ENCODE results near the gene FXYD2.
A peak's percentile ranks its signal among the peaks of the same experiment; 100 is the strongest.

Gene FXYD2

DNA sequence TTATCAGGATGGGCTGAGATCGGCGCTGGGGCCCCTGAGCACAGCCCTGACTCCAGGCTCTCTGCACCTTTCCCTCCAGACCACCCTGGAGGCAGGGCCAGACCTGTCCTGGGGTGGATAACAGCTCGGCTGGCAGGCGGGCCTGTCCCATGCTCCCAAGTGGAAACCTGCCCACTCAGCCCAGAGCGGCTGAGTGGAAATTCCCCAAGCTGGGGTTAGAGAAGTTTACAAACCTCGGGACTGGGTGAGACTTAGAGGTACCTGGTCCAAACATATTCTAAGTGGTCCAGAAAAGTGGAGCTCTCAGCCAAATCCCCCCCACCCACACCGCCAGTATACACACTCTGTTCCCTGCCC, 4.8 kb upstream of the FXYD2 start:
- no peak overlapping the region for H2BK120ac ChIP-seq (ENCODE audit: insufficient read depth, low read length, poor library complexity)
- peaks cover 2% of the 10 kb centered on the region for H3K9me3 ChIP-seq (ENCODE audit: insufficient read depth, low read depth, low read length)
- no peak overlapping the region for H3K14ac ChIP-seq (ENCODE audit: low read length)
- H3K9ac ChIP-seq (ENCODE audit: low read length), result no peak overlapping the region
- no peak overlapping the region for H3K23ac ChIP-seq (ENCODE audit: low read length)
- H3K4me2 ChIP-seq (ENCODE audit: low read length), result no peak overlapping the region
- peaks cover 8 to 9% of the 10 kb centered on the region in 2 experiments for H3K4me1 ChIP-seq (ENCODE audit: control insufficient read depth in 1 of 2, insufficient read depth in 2 of 2, low read length in 2 of 2)
- no peaks in the 10 kb centered on the region for H3K36me3 ChIP-seq (ENCODE audit: control insufficient read depth in 1 of 2, insufficient read depth in 2 of 2, low read length in 2 of 2)
- no CpG with 5 or more reads among the region's 7 CpGs for WGBS (ENCODE audit: extremely low coverage, insufficient coverage, insufficient read length)
- DNase-seq, result no peak
- H2AK5ac ChIP-seq (ENCODE audit: low read length), result no peak overlapping the region
- H3K79me1 ChIP-seq (ENCODE audit: low read length), result no peaks in the 10 kb centered on the region
- no peak overlapping the region for H3K4ac ChIP-seq (ENCODE audit: low read depth, low read length)
- H4K8ac ChIP-seq (ENCODE audit: low read depth, low read length), result no peak overlapping the region
- no peaks in the 10 kb centered on the region for H3K79me2 ChIP-seq (ENCODE audit: control insufficient read depth, insufficient read depth, low read length, poor library complexity)
- H2BK5ac ChIP-seq (ENCODE audit: low read depth, low read length, poor library complexity), result no peak overlapping the region
- H3K27ac ChIP-seq (ENCODE audit: low read depth, low read length), result no peak overlapping the region
- H2AFZ ChIP-seq (ENCODE audit: insufficient read depth, low read length, poor library complexity), result no peak overlapping the region
- H3K4me3 ChIP-seq (ENCODE audit: low read depth, low read length), result no peak overlapping the region
- H4K91ac ChIP-seq (ENCODE audit: low read depth, low read length), result no peak overlapping the region
- H3K18ac ChIP-seq (ENCODE audit: low read length), result no peak overlapping the region
- no peaks in the 10 kb centered on the region for H3K27me3 ChIP-seq (ENCODE audit: insufficient read depth, low read length)
- no peak overlapping the region for H2BK12ac ChIP-seq (ENCODE audit: low read length)
- H4K12ac ChIP-seq (ENCODE audit: low read depth, low read length), result no peak overlapping the region

DNA sequence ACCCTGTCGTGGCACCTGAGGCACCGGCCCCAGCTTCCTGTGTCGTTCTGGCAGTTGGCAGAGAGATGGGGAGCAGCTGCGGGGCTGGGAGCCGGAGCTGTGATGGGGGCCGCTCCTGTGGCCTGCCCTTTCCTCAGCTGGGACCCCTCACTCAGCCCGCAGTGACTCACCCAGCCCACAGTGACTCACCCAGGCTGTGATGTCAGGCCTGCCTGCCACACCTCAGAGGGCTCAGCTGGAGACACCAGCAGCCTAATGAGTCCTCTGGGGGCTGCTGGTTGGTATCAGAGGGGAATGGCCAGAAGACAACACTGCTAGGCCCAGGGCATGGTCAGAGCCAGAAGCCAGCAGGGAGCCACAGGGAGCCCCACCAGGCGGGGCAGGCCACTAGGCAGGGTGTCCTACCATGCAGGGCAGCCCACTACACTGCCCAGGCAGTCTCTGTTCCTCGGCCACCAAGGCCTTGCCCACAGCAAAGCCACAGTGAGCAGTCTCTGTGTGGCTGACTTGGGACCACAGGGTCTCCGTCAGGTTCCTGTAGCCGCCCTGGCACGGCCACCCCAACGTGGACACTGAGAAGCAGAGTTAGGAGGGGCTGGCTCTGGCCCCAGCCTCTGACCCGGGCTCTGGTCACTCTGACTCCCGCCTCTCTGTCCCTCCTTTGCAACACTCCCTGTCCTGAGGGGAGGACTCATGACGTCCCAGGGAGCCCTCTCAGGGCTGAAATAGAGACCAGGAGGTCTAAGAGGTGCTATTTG, 4.2 kb upstream of the FXYD2 start:
- Histone ChIP-seq H3K4ac (ENCODE audit: low read depth, low read length) (no peak overlapping the region), H2BK12ac (ENCODE audit: low read length) (no peak overlapping the region), H2AFZ (ENCODE audit: insufficient read depth, low read length, poor library complexity) (no peak overlapping the region), H4K8ac (ENCODE audit: low read depth, low read length) (no peak overlapping the region), H3K4me3 (ENCODE audit: low read depth, low read length) (no peak overlapping the region), H4K12ac (ENCODE audit: low read depth, low read length) (no peak overlapping the region), H2BK120ac (ENCODE audit: insufficient read depth, low read length, poor library complexity) (no peak overlapping the region), H3K36me3 (ENCODE audit: control insufficient read depth in 1 of 2, insufficient read depth in 2 of 2, low read length in 2 of 2) (no peaks in the 10 kb centered on the region), H4K91ac (ENCODE audit: low read depth, low read length) (no peak overlapping the region), H3K9ac (ENCODE audit: low read length) (no peak overlapping the region), H3K4me1 (ENCODE audit: control insufficient read depth in 1 of 2, insufficient read depth in 2 of 2, low read length in 2 of 2) (peaks cover 8 to 9% of the 10 kb centered on the region in 2 experiments), H3K14ac (ENCODE audit: low read length) (no peak overlapping the region), H3K79me1 (ENCODE audit: low read length) (no peaks in the 10 kb centered on the region), H3K27ac (ENCODE audit: low read depth, low read length) (no peak overlapping the region), H3K27me3 (ENCODE audit: insufficient read depth, low read length) (no peaks in the 10 kb centered on the region), H3K18ac (ENCODE audit: low read length) (no peak overlapping the region), H2BK5ac (ENCODE audit: low read depth, low read length, poor library complexity) (no peak overlapping the region), H3K23ac (ENCODE audit: low read length) (no peak overlapping the region), H3K79me2 (ENCODE audit: control insufficient read depth, insufficient read depth, low read length, poor library complexity) (no peaks in the 10 kb centered on the region), H3K9me3 (ENCODE audit: insufficient read depth, low read depth, low read length) (peaks cover 2% of the 10 kb centered on the region), H2AK5ac (ENCODE audit: low read length) (no peak overlapping the region), H3K4me2 (ENCODE audit: low read length) (no peak overlapping the region)
- DNase-seq, result peak in 1 of 2 donors; percentile 40
- no CpG with 5 or more reads among the region's 16 CpGs for WGBS (ENCODE audit: extremely low coverage, insufficient coverage, insufficient read length)

DNA sequence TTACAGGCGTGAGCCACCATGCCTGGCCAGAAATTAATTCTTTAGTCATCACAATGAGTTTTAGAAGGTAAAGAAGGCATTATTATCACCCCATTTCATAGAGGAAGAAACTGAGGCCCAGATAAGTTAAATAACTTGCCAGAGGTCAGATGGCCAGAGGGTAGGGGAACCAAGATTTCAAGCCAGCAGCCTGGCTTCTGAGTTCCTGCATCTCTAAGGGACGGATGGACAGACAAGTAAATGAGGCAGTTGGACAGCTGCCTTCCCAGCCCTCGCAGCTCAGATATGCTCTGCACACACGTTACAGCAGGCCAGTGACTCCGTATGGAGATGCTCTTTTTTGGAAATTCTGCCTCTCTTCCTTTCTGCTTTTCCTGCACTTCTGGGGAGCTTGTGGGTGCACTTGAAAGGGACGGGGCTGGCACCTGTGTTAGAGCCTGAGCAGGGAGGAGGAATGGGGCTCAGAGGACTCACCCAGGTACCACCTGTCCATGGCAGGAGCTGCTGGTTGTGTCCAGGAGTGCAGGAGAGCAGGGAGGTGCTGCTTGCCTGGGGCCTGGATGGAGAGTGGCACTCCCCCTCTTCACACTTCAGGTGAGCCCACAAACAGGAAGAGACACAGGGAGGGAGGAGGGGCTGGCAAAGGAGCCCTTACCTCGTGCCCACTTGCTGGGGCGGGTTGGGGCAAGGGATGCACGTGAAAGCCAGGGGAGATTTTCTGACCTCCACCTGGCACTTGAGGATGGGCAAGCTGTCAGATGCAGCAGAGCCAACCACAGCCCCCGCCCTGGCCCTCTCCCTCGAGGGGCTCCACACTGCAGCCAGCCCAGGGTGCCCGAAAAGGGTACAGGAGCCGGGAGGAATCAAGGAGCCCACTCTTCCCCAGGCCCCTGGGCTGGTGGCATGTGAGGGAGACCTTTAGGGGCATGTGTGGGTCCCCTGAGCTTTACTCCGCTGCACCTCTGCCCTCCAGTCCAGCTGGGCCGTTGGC, 3.3 kb upstream of the FXYD2 start:
- Histone ChIP-seq H3K4ac (ENCODE audit: low read depth, low read length) (no peak overlapping the region), H3K27me3 (ENCODE audit: insufficient read depth, low read length) (no peaks in the 10 kb centered on the region), H3K4me2 (ENCODE audit: low read length) (no peak overlapping the region), H2AFZ (ENCODE audit: insufficient read depth, low read length, poor library complexity) (no peak overlapping the region), H2BK12ac (ENCODE audit: low read length) (no peak overlapping the region), H3K9me3 (ENCODE audit: insufficient read depth, low read depth, low read length) (peaks cover 2% of the 10 kb centered on the region), H3K4me1 (ENCODE audit: control insufficient read depth in 1 of 2, insufficient read depth in 2 of 2, low read length in 2 of 2) (peaks cover 3 to 7% of the 10 kb centered on the region in 2 experiments), H4K8ac (ENCODE audit: low read depth, low read length) (no peak overlapping the region), H3K36me3 (ENCODE audit: control insufficient read depth in 1 of 2, insufficient read depth in 2 of 2, low read length in 2 of 2) (no peaks in the 10 kb centered on the region), H3K18ac (ENCODE audit: low read length) (no peak overlapping the region), H3K9ac (ENCODE audit: low read length) (no peak overlapping the region), H3K27ac (ENCODE audit: low read depth, low read length) (no peak overlapping the region), H4K91ac (ENCODE audit: low read depth, low read length) (no peak overlapping the region), H2BK5ac (ENCODE audit: low read depth, low read length, poor library complexity) (no peak overlapping the region), H3K4me3 (ENCODE audit: low read depth, low read length) (no peak overlapping the region), H3K79me2 (ENCODE audit: control insufficient read depth, insufficient read depth, low read length, poor library complexity) (no peaks in the 10 kb centered on the region), H2BK120ac (ENCODE audit: insufficient read depth, low read length, poor library complexity) (no peak overlapping the region), H4K12ac (ENCODE audit: low read depth, low read length) (no peak overlapping the region), H2AK5ac (ENCODE audit: low read length) (no peak overlapping the region), H3K79me1 (ENCODE audit: low read length) (no peaks in the 10 kb centered on the region), H3K14ac (ENCODE audit: low read length) (no peak overlapping the region), H3K23ac (ENCODE audit: low read length) (no peak overlapping the region)
- no CpG with 5 or more reads among the region's 15 CpGs for WGBS (ENCODE audit: extremely low coverage, insufficient coverage, insufficient read length)
- DNase-seq, result no peak

DNA sequence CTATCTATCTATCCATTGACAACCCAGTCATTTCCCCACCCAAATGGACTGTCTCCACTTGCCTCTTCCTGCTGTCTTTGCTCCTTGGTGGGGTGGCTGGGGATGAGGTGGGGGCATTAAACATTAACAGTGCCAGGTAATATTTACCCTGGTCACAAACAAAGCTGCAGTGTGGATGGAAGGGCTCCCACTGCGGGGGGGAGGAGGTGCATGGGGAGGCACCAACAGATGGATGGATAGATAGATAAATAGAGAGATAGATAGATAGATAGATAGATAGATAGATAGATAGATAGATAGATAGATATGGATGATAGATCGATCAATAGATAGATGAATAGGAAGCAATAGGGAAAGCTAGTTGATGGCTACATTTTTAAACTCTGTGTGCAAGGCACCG, 2.3 kb upstream of the FXYD2 start:
- no peak overlapping the region for H2AK5ac ChIP-seq (ENCODE audit: low read length)
- no peak overlapping the region for H3K27ac ChIP-seq (ENCODE audit: low read depth, low read length)
- no peaks in the 10 kb centered on the region for H3K27me3 ChIP-seq (ENCODE audit: insufficient read depth, low read length)
- H3K4ac ChIP-seq (ENCODE audit: low read depth, low read length), result no peak overlapping the region
- no peaks in the 10 kb centered on the region for H3K79me1 ChIP-seq (ENCODE audit: low read length)
- H2BK120ac ChIP-seq (ENCODE audit: insufficient read depth, low read length, poor library complexity), result no peak overlapping the region
- no peak overlapping the region for H4K12ac ChIP-seq (ENCODE audit: low read depth, low read length)
- H3K4me2 ChIP-seq (ENCODE audit: low read length), result no peak overlapping the region
- H3K9ac ChIP-seq (ENCODE audit: low read length), result no peak overlapping the region
- H2BK12ac ChIP-seq (ENCODE audit: low read length), result no peak overlapping the region
- WGBS (ENCODE audit: extremely low coverage, insufficient coverage, insufficient read length), result 100% methylated on average over 1 of the region's 3 CpGs
- no peak for DNase-seq
- H3K9me3 ChIP-seq (ENCODE audit: insufficient read depth, low read depth, low read length), result peaks cover 2% of the 10 kb centered on the region
- H3K4me3 ChIP-seq (ENCODE audit: low read depth, low read length), result no peak overlapping the region
- H3K79me2 ChIP-seq (ENCODE audit: control insufficient read depth, insufficient read depth, low read length, poor library complexity), result no peaks in the 10 kb centered on the region
- H3K23ac ChIP-seq (ENCODE audit: low read length), result no peak overlapping the region
- no peak overlapping the region for H2AFZ ChIP-seq (ENCODE audit: insufficient read depth, low read length, poor library complexity)
- H3K36me3 ChIP-seq (ENCODE audit: control insufficient read depth in 1 of 2, insufficient read depth in 2 of 2, low read length in 2 of 2), result no peaks in the 10 kb centered on the region
- no peak overlapping the region for H3K18ac ChIP-seq (ENCODE audit: low read length)
- H3K4me1 ChIP-seq (ENCODE audit: control insufficient read depth in 1 of 2, insufficient read depth in 2 of 2, low read length in 2 of 2), result peaks cover 3 to 7% of the 10 kb centered on the region in 2 experiments
- H2BK5ac ChIP-seq (ENCODE audit: low read depth, low read length, poor library complexity), result no peak overlapping the region
- H3K14ac ChIP-seq (ENCODE audit: low read length), result no peak overlapping the region
- no peak overlapping the region for H4K91ac ChIP-seq (ENCODE audit: low read depth, low read length)
- no peak overlapping the region for H4K8ac ChIP-seq (ENCODE audit: low read depth, low read length)
